ENCODE results near the gene ENKD1. TPM values are rescaled to one million over a fixed set of nuclear protein-coding genes. Genes with fewer than 3 reads are reported as not detected.
A peak's percentile ranks its signal among the peaks of the same experiment; 100 is the strongest.

ENKD1 gene
- polyA plus RNA-seq, 3 donors, result 26.7 to 36.6 (median 29.2) TPM

DNA sequence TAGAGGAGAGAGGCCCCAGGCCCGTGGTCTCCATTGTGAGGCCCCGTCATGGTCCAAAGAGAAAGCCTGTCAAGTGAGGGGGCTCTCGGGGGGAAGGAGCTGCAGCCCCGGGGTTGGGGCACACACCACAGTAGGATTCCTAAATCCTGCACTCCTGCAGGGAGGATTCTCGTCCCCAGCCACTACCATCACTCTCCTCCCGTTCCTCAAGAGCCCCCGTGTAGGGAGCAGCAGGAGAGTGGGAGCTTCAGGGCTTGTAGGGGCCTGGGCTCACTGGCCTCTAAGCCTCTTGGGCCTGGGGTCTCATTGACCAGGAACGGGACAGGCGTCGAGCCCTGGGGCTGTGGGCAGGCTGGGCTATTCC, 885 bp upstream of the ENKD1 start:
- no peak for DNase-seq

- DNase-seq, result no peak
Measured at GRCh38 chr16:67666032-67666551, 458 bp downstream of the ENKD1 start.

DNA sequence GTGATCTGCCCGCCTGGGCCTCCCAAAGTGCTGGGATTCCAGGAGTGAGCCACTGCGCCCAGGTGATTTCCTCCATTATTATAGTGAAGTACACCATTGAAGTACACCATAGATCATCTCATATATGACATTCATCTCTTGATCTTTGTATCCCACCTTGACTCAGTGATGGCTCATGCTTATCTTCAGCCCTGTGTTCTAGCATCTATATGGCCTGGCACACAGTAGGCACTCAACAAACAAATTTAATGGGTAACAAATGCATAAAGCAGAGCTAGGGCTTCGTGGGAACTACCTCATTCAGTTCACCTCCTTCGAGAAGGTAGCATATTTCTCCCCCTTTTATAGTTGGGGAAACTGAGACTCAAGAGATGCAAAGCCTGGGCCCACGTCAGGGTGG, 952 bp downstream of the ENKD1 start:
- no peak for DNase-seq

DNA sequence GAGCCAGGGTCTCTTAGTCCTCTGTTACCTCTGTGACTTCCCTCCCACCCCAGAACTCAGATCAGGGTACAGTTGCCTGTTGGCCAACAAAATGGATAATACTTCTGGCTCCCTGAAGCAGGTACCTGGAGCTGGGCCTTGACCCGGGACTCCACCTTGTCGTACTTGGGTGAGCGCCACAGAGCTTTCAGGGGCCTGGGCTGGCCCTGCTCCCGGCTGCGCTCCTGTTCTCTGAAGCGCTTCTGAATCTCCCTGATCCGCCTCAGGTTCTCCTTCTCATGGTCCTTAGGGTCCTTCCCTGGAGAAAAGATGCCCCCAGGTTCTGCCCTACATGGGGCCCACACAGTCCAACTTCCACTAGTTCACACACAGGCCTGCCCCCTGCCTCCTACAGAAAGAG, 1.7 kb downstream of the ENKD1 start:
- DNase-seq, result no peak

GRCh38 chr16:67664258-67664657, 2.3 kb downstream of the ENKD1 start:
- no peak for DNase-seq

GRCh38 chr16:67663877-67664222, 2.7 kb downstream of the ENKD1 start:
- DNase-seq, result no peak

- DNase-seq, result no peak
Measured at GRCh38 chr16:67663151-67663876, 3.2 kb downstream of the ENKD1 start.

GRCh38 chr16:67662653-67663010, 3.9 kb downstream of the ENKD1 start:
- no peak for DNase-seq

DNA sequence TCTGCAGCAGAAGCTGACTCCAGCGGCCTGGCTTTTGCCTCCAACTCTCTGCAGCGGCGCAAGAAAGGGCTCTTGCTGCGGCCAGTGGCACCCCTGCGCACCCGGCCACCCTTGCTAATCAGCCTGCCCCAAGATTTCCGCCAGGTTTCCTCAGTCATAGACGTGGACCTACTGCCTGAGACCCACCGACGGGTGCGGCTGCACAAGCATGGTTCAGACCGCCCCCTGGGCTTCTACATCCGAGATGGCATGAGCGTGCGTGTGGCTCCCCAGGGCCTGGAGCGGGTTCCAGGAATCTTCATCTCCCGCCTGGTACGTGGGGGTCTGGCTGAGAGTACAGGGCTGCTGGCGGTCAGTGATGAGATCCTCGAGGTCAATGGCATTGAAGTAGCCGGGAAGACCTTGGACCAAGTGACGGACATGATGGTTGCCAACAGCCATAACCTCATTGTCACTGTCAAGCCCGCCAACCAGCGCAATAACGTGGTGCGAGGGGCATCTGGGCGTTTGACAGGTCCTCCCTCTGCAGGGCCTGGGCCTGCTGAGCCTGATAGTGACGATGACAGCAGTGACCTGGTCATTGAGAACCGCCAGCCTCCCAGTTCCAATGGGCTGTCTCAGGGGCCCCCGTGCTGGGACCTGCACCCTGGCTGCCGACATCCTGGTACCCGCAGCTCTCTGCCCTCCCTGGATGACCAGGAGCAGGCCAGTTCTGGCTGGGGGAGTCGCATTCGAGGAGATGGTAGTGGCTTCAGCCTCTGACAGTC, 4.5 kb downstream of the ENKD1 start:
- no peak for DNase-seq

DNA sequence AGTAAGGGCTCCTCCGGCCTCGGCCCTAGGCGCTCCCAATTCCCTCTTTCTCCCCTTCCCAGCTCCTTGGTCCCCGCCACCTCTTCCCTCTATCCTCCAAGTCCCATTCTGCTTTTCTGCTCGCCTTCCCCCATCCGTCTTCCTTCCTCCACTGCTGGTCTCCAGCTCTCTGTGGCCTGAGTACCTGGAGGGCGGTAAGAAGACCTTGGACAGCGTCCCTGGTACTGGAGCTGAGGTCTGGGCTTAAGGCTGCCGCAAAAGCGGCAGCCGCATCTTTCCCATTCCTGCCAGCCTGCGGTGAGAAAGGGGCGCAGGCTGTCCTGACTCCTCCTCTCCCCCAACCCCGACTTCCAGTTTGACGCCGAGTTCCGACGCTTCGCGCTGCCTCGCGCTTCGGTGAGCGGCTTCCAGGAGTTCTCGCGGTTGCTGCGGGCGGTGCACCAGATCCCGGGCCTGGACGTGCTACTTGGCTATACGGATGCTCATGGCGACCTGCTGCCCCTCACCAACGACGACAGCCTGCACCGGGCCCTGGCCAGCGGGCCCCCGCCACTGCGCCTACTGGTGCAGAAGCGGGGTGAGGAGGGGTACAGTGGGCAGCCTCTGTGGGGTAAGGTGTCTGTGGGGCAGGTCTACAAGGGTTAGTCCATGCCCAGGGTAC, 5.3 kb downstream of the ENKD1 start:
- DNase-seq, result peak; percentile 80

DNA sequence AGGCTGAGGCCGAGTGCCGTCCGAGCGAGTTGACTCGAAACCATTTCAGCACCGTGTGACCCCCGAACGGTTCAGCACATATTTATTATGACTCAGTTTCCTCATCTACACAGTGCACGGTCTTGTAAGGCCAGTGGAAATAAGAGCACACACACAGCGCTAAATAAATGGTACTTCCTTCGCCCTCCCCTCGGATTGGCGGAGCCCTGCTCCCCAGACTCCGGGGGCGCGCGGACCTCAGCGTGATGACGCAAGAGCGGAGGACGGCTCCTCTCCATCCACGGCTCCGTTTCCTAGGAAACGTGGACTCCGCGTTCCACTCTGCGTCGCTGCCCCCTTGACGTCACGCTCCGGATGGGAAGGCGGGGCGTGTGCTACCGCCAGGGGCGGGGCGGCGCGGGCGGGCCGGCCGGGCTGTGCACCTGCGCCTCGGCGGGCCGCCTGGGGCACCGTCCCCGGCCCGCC, 6.0 kb downstream of the ENKD1 start, which contains the start of gene PARD6A:
Gene PARD6A (plus strand): TSS at position 397 of the 465 bp plus-strand sequence. CDS start 79 bp downstream, outside the sequence.
- peak; percentile 95 for DNase-seq

DNA sequence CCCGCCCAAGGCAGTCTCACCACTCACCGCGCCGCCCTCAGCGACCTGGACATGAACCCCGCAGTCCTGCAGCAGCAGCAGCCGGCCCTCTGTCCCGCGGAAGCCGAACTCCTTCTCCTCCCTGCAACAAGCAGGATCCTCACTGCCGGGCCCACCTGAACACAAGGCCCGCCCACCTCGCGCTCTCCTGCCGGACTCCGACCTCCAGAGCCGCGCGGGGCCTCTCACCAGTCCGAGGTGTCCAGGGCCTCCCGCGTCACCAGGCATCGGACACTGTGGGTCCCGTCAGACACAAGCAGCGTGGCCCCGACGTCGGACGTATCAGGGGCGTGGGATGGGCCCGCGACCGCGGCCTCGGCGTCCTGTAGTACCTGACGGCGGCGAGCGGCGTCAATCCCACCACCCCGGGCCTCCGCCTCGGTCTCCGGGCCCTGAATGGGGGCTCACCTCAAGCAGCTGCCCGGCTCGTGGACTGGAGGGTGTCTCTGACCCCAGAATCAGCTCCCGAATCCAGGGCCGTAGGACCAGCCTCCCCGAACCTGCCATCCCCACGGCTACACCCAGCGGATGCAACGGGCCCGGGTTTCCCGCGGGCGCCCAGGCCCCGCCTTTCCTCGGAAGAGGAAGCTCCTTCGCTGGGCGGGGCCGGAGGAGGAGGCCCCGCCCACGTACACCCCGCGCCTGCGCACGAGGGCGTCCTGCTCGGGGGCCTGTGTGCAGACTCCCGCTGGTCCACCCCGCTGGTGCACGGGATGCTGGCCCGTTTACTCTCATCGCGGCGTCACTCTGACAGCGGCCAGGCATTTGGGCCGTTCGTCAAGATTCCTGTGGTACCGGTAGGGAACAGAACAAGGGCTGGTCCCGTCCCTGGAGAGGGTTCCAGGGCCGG, 6.6 kb downstream of the ENKD1 start, which contains the start of gene ACD:
Gene ACD (minus strand): TSS at position 586 of the 889 bp plus-strand sequence. CDS start 40 bp downstream, at position 546.
- DNase-seq, result peak; percentile 90

DNA sequence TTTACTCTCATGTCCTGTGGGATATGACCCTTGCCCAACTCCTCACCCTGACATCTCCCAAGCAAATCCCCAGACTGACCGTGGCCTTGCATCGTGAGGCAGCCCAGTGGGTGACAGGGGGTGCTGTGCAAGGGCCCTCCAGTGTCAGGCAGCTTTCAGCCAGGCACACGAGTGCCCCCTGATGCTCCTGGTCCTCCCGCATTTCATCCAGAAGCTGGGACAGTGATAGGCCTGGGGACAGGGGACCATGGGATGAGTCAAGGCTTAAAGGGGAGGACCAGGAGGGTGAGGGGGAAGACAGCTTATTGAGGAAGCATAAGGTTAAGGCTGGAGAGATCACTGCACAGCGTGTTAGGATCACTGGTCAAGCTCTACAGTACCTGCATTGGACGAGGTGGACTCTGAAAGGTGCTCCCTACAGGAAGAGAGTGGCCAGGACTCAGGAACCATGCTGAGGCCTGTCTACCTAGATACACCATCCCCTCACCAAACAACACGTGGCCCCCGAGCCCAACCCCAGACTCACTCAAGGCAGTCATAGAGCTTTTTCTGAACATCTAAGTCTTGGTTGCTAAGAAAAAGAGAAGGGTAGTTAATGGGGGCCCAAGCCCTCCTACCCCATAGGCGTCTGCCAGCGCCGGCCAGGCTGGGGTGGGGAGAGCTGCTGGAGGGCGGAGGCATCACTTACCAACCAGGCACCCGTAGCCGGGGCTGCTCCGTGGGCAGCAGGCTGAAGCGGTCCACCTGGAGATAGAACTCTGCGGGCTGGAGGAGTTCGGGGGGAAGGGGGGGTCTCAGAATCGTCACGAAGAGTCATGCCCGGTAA, 7.5 kb downstream of the ENKD1 start:
- no peak for DNase-seq

DNA sequence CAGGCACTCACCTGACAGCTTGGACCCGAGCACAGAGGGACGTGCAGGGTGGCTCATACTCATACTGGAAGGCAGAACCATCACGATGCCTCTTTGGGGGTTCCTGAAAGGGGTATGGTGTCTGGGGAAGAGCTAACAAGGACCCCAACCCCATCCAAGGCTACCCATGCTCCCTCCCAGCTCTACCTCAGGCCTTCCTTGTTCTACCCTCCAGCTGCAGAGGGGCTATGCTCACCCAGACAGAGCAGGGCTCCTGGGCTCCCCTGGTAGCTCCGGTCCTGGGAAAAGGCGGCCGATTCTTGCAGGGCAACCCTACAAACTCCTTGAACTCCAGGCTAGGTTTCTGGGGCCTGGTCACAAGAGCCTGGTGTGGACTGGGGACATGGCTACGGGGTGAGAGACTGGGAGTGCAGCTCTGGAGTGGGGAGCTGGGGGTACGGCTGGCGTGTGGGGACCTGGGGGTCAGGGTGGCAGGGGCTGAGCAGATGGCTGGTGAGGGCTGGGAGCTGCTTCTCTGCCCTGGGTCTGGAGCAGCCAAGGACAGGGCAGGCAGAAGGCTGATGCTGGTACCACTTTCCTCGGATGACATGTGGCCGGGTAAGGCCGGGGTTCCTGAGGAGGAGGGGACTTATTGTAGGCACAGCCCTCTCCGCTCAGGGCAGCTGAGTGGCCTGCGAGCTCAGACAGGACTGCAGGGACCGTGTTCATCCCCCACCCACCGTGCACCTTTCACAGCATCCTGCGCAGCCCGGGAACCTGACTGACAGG, 8.6 kb downstream of the ENKD1 start:
- DNase-seq, result no peak

DNA sequence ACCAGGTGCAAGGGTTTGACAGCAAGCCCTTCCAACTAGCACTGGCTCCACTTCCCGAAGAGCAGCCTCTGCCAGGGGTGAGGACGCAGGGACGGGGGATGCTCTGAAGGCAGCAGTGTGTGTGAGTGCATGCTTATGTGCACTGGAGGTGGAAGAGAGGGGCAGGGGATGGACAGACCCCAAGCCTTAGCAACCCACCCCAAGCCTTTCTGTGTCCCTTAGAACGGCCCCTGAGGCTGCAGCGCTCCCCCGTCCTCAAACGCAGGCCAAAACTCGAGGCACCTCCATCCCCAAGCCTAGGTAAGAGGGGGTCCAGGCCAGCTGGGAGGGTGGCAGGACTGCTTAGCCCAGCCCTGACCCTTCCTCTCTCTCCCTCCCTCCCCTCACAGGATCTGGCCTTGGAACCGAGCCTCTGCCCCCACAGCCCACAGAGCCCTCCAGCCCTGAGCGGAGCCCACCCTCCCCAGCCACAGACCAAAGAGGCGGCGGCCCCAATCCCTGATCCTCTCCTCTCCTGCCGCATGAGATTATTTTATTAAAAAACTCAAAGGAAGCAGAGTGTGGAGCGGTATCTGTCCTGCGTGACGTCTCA, 9.4 kb downstream of the ENKD1 start:
- DNase-seq, result no peak

DNA sequence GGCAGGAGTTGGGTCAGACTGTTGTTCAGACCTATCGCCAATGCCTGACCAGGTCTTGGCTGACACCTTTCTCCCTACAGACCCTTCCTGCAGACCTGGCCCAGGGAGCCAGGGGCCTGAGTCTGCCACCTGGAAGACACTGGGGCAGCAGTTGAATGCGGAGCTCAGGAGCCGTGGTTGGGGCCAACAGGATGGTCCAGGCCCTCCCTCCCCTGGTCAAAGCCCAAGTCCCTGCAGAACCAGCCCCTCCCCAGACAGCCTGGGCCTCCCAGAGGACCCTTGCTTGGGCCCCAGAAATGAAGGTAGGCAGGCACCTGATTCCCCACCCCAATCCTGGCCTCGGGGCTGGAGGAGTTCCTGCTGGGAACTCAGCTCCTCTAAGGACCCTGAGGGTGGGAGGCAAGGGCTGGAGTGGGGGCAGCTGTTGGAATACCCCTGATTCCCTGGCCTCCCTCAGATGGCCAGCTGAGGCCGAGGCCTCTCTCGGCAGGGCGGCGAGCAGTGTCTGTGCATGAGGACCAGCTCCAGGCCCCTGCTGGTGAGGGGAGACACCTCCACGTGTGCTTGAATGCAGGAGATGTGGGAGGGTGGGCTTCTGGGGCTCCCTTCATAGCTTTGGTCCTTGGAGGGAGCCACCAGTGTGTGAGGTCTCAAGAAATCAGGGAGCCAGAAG, 10.1 kb downstream of the ENKD1 start:
- DNase-seq, result no peak

DNA sequence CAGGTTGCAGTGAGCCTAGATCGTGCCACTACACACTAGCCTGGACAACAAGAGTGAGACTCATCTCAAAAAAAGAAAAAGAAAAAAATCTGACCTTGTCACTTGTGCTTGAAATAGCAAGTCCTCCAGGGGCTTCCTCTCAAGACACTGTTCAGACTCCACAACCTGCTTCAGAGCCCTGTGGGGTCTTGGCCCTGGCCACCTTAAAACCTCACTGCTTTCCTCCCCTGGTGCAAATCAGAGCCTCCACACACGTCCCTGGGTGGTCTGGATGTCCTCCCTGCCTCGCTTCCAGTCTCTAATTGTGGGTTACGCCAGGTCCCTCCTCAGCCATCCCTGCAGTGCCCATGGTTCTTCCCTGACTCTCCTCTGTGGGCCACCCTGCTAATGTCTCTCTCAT, 11.2 kb downstream of the ENKD1 start:
- DNase-seq, result no peak

DNA sequence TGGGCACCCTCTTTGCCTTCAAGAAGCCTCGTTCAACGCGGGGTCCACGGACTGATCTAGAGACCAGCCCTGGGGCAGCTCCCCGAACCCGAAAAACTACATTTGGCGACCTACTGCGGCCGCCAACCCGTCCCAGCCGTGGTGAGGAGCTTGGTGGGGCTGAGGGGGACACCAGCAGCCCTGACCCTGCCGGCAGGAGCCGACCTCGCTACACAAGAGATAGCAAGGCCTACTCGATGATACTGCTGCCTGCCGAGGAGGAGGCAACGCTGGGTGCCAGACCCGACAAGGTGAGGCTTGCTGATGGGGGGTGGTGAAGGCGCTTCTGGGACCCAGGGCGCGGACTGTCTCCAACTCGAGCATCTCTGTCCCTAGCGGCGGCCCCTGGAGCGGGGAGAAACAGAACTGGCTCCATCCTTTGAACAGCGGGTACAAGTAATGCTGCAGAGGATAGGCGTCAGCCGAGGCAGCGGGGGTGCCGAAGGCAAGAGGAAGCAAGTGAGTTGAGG, 12.1 kb downstream of the ENKD1 start:
- no peak for DNase-seq
